Loucy (cell line): ENCODE data around the gene ST6GALNAC4.

Source experiments
- H2AFZ ChIP-seq: fragments of 200-600 bp; sonication (generic); 2 replicates; pipeline ENCODE4 v1.6.0; 2016; ENCODE audit warnings: antibody characterized with exemption, mild to moderate bottlenecking, low read length, moderate library complexity
- H3F3A ChIP-seq: fragments of 200-600 bp; 2 replicates; pipeline ENCODE4 v1.6.0; 2016; ENCODE audit warnings: antibody characterized with exemption, low read depth, mild to moderate bottlenecking
- H3K27me3 ChIP-seq: fragments of 200-600 bp; sonication (generic); 2 replicates; pipeline ENCODE4 v1.6.1; 2014; ENCODE audit warnings: low read length, mild to moderate bottlenecking; ENCODE audit not compliant: insufficient read depth, poor library complexity, severe bottlenecking
- H3K36me3 ChIP-seq: fragments of 200-600 bp; sonication (generic); 2 replicates; pipeline ENCODE4 v1.6.1; 2016; ENCODE audit warnings: low read length; ENCODE audit not compliant: insufficient read depth
- H3K4me1 ChIP-seq: fragments of 200-600 bp; sonication (generic); 2 replicates; pipeline ENCODE4 v1.5.1; 2014; ENCODE audit warnings: low read length, mild to moderate bottlenecking; ENCODE audit not compliant: insufficient read depth, poor library complexity, severe bottlenecking
- H3K4me2 ChIP-seq: fragments of 200-600 bp; sonication (generic); 2 replicates; pipeline ENCODE4 v1.6.0; 2014; ENCODE audit warnings: antibody characterized with exemption, low read length, low read depth, mild to moderate bottlenecking; ENCODE audit not compliant: poor library complexity, severe bottlenecking
- H3K4me3 ChIP-seq: fragments of 200-600 bp; sonication (generic); 2 replicates; pipeline ENCODE4 v1.5.1; 2014; ENCODE audit warnings: low read length, mild to moderate bottlenecking, mixed read lengths; ENCODE audit not compliant: poor library complexity, severe bottlenecking
- H3K79me2 ChIP-seq: fragments of 200-600 bp; sonication (generic); 2 replicates; pipeline ENCODE4 v1.6.1; 2014; ENCODE audit warnings: low read length; ENCODE audit not compliant: insufficient read depth
- H3K9ac ChIP-seq: fragments of 200-600 bp; sonication (generic); 2 replicates; pipeline ENCODE4 v1.6.0; 2014; ENCODE audit warnings: mild to moderate bottlenecking, low read depth, low read length, moderate library complexity; ENCODE audit not compliant: poor library complexity, severe bottlenecking
- H3K9me2 ChIP-seq: fragments of 200-600 bp; sonication (generic); replicated peaks from 2 replicates; pipeline ENCODE4 v1.6.1; 2016; ENCODE audit warnings: low read depth, low read length, mixed read lengths
- H3K9me3 ChIP-seq: fragments of 200-600 bp; sonication (generic); 2 replicates; pipeline ENCODE4 v1.6.1; 2014; ENCODE audit warnings: mild to moderate bottlenecking, antibody characterized with exemption, low read length, low read depth; ENCODE audit not compliant: insufficient read depth
- H4K20me1 ChIP-seq: fragments of 200-600 bp; sonication (generic); 2 replicates; pipeline ENCODE4 v1.6.0; 2014; ENCODE audit warnings: antibody characterized with exemption, low read length, mild to moderate bottlenecking; ENCODE audit not compliant: insufficient read depth, poor library complexity, severe bottlenecking
- EZH2phosphoT487 ChIP-seq: fragments of 200-600 bp; IDR thresholded peaks from 2 replicates; pipeline ENCODE4 v1.6.1; 2018; ENCODE audit warnings: antibody characterized with exemption, mild to moderate bottlenecking, moderate library complexity, borderline replicate concordance
- TF ChIP-seq, protein P1 (sequence below): fragments of 200-600 bp; sonication (generic); conservative IDR thresholded peaks from 2 replicates; pipeline ENCODE4 v1.5.1; 2014; ENCODE audit warnings: mild to moderate bottlenecking, antibody characterized with exemption, low read length

ST6GALNAC4 gene

GRCh38 chr9:127860260-127860659, 56.6 kb downstream of the ST6GALNAC4 start:
- no peak overlapping the region for H3K4me2 ChIP-seq
- H3K9me2 ChIP-seq = no peaks in the 10 kb centered on the region
- H3K4me1 ChIP-seq = peaks cover 85% of the 10 kb centered on the region
- peak overlapping the region; percentile 69 for H3K9ac ChIP-seq
- H3K27me3 ChIP-seq = no peaks in the 10 kb centered on the region
- H3K4me3 ChIP-seq = no peak overlapping the region
- TF ChIP-seq EZH2phosphoT487 = no peak
- TF ChIP-seq, protein P1, sequence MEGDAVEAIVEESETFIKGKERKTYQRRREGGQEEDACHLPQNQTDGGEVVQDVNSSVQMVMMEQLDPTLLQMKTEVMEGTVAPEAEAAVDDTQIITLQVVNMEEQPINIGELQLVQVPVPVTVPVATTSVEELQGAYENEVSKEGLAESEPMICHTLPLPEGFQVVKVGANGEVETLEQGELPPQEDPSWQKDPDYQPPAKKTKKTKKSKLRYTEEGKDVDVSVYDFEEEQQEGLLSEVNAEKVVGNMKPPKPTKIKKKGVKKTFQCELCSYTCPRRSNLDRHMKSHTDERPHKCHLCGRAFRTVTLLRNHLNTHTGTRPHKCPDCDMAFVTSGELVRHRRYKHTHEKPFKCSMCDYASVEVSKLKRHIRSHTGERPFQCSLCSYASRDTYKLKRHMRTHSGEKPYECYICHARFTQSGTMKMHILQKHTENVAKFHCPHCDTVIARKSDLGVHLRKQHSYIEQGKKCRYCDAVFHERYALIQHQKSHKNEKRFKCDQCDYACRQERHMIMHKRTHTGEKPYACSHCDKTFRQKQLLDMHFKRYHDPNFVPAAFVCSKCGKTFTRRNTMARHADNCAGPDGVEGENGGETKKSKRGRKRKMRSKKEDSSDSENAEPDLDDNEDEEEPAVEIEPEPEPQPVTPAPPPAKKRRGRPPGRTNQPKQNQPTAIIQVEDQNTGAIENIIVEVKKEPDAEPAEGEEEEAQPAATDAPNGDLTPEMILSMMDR = no peak
- H2AFZ ChIP-seq = no peak overlapping the region
- H3K9me3 ChIP-seq = no peaks in the 10 kb centered on the region
- H3K79me2 ChIP-seq = no peaks in the 10 kb centered on the region
- no peaks in the 10 kb centered on the region for H3K36me3 ChIP-seq
- peaks cover 22% of the 10 kb centered on the region; the same call in 1 of the 2 replicates for H3F3A ChIP-seq
- H4K20me1 ChIP-seq = no peaks in the 10 kb centered on the region

DNA sequence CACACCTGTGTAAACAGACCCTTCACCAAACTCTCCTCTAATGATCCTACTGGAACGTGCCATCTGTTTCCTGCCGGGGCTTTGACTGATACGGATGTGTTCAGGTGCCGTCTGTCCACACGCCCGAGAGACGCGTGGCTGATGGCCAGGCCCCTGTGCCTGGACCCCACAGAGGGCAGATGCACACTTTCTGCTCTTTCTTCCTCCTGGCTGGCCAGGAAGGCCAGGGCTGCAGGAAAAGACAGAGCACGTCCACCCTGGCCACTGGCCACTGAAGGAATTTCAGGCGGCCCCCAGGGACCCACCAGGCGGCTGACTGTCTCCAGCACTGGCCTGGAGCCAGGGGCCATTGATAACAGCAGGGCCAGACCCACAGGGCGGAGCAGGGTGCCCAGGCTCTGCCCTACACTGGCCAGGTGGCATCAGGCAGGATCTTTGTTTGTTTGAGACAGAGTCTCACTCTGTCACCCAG, 58.8 kb downstream of the ST6GALNAC4 start:
- Histone ChIP-seq H3K9me2 (no peaks in the 10 kb centered on the region), H2AFZ (no peak overlapping the region), H3K4me3 (no peak overlapping the region), H3K4me2 (no peak overlapping the region), H3K36me3 (no peaks in the 10 kb centered on the region), H4K20me1 (no peaks in the 10 kb centered on the region), H3K27me3 (no peaks in the 10 kb centered on the region), H3K9me3 (no peaks in the 10 kb centered on the region), H3K79me2 (no peaks in the 10 kb centered on the region), H3K4me1 (peaks cover 63% of the 10 kb centered on the region), H3F3A (peaks cover 10% of the 10 kb centered on the region; the same call in 1 of the 2 replicates), H3K9ac (peak overlapping the region; percentile 38)
- TF ChIP-seq EZH2phosphoT487 = no peak
- TF ChIP-seq, protein P1 = no peak
